Measurements from ENCODE around the gene CHMP6.

CHMP6 gene

DNA sequence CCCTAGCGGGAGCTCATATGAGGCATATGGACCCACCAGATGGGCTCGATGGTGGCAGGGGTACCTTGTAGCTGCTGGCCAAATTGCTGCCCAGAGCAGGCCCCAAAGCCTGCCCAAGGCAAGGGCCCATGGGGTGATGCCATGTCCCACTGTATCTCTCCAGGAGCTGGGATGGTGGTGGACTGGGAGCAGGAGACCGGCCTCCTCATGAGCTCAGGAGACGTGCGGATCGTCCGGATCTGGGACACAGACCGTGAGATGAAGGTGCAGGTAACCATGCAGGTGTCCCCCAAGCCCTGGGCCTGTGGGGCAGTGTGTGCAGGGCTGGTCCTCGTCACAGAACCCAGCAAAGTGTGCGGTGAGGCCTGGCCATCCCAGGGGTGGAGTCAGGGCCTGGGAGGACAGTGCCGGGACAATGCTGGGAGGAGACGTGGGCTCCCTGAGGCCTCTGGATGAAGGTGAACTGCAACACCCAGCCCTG lies 34.1 kb upstream of the CHMP6 start:
- TF ChIP-seq CTCF (IDR thresholded peaks at IDR 0.05; ENCODE audit: low read depth, low read length): no peak
- H3K4me3 ChIP-seq (ENCODE audit: low read depth, low read length): no peak overlapping the region

GRCh38 chr17:80959330-80960036 lies 32.2 kb upstream of the CHMP6 start:
- H3K4me3 ChIP-seq (ENCODE audit: low read depth, low read length): no peak overlapping the region

DNA sequence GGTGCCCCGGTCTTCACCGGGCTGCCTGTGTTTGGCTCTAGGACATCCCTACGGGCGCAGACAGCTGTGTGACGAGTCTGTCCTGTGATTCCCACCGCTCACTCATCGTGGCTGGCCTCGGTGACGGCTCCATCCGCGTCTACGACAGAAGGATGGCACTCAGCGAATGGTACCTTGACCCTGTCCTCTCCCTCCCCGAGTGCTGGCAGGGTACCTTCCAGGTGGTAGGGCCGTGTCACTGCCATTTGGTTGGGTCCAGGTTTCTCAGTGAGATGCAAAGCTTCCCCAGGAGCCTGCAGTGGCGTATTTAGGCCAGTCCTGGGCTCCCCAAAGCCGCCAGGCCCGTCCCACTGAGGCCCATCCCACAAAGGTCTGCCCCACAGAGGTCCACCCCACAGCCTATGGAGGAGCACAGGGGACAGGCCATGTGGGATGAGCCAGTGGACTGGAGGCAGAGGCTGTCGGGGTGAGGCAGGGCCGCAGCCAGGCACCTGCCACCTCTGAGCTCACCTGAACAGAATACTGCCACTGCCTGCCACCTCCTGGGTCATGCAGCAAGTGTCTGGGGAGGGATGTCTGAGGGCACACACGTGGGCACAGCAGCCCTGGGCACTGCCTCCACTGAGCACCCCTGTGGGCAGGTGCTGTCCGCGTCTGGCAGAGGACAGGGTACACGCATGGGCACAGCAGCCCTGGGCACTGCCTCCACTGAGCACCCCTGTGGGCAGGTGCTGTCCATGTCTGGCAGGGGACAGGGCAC lies 31.4 kb upstream of the CHMP6 start:
- no peak overlapping the region for H3K4me3 ChIP-seq (ENCODE audit: low read depth, low read length)
- no peak for TF ChIP-seq CTCF (IDR thresholded peaks at IDR 0.05; ENCODE audit: low read depth, low read length)

More at GRCh38 chr17:80959330-80960036, 32.2 kb upstream of the CHMP6 start:
- no peak for TF ChIP-seq CTCF (IDR thresholded peaks at IDR 0.05; ENCODE audit: low read depth, low read length)

- no peak for TF ChIP-seq CTCF (IDR thresholded peaks at IDR 0.05; ENCODE audit: low read depth, low read length)
- H3K4me3 ChIP-seq (ENCODE audit: low read depth, low read length): no peak overlapping the region
These were observed 30.7 kb upstream of the CHMP6 start for GRCh38 chr17:80960797-80961452.

DNA sequence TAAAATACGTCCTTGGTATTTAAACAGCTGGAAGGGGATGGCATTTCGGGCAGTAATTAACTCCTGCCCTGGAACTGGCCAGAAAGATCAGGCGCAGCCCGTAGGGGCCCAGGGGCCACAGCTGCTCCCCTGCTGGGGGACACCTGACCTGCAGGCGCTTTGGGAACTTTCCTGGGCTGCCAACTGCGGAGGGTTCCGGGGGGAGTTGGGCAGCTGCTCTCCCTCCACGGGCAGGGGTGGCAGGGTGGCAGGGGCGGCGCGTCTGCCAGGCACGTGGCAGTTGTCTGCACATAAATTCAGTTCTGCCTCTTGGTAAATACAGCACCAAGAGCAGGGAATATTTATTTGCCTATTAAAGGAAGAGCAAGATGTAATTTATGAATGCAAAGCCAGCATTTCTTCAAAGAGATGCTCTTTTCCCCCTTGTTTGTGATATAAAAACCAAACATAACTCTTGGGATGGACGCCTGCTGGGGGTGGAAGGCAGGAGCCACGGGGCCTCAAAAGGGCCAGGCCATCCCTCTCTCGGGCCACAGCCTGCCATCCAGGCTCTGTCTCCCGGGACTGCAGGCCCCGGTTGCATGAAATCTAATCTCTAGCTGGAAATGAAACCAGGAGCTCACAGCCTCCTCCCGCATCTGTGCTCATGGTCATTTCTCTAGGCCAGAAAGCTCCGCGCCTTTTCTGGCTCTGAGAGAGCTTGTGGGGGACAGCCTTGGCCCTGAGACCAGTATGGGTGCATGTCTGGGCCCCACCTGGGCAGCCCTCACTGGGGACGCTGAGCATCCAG lies 29.9 kb upstream of the CHMP6 start:
- no peak overlapping the region for H3K4me3 ChIP-seq (ENCODE audit: low read depth, low read length)
- no peak for TF ChIP-seq CTCF (IDR thresholded peaks at IDR 0.05; ENCODE audit: low read depth, low read length)

DNA sequence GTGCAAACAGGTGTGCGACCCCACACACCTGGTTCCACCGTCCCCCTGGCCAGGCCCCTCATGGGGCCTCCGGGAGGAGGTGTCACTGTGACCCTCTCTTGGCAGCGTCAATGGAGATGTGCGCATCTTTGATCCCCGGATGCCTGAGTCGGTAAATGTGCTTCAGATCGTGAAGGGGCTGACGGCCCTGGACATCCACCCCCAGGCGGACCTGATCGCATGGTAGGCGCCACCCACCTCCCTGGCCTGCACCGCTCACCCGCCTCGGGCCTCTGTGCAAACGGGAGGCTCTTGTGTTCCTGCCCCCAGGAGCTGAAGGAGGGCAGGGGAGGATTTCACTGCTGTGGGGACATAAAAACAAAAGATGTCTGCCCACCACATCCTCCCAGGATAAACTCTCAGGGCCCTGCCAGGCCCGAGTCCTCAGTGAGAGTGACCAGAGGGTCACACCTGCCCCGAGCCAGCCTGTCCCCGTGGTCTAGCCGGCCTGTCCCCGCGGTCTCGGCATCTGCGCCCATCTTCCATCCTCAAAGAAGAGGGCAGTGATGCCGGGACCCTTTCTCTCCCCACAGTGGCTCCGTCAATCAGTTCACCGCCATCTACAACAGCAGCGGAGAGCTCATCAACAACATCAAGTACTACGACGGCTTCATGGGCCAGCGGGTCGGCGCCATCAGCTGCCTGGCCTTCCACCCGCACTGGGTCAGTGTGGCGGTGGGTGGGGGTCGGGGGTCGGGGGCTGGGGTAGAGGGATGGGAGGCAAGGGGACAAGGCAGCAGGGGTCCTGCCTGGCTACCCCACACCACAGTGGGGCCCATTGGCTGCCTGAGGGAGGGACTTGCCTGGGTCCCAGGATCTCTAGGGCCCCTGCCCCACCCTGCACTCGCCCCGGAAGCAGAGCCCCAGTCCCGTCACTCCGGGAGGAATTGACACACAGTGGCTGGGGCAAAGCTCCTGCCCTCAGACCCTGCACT lies 29.0 kb upstream of the CHMP6 start:
- no peak for TF ChIP-seq CTCF (IDR thresholded peaks at IDR 0.05; ENCODE audit: low read depth, low read length)

More for the DNA sequence above, 29.0 kb upstream of the CHMP6 start:
- H3K4me3 ChIP-seq (ENCODE audit: low read depth, low read length): no peak overlapping the region
